H7 (cell line): ENCODE measurements around the gene CRACR2B. TPM values are rescaled to one million over a fixed set of nuclear protein-coding genes. Genes with fewer than 3 reads are reported as not detected.

Source experiments
- DNase-seq: peaks from one replicate; pipeline ENCODE4 v3.0.0; 2012
- H3K27me3 ChIP-seq: 2 replicates; pipeline ENCODE4 v1.6.0; 2011; ENCODE audit warnings: mild to moderate bottlenecking, low read length; ENCODE audit not compliant: control insufficient read depth, insufficient read depth
- H3K36me3 ChIP-seq: replicated peaks from 2 replicates; pipeline ENCODE4 v1.5.1; 2011; ENCODE audit warnings: low read length; ENCODE audit not compliant: control insufficient read depth, insufficient read depth
- H3K4me3 ChIP-seq: 2 replicates; pipeline ENCODE4 v1.5.1; 2011; ENCODE audit warnings: low read depth, mild to moderate bottlenecking, control low read depth, low read length, moderate library complexity; ENCODE audit not compliant: insufficient read depth
- total RNA-seq: library from RNA; depleted of rRNA; stranded (reverse); fragments of >200 nt; shearing (Covaris generic); gene quantifications from 2 replicates; pipeline ENCODE4 v1.2.3, GENCODE V29; 2014; rRNA removed

Gene CRACR2B
- 20.2 and 35.8 TPM in 2 replicates for total RNA-seq

GRCh38 chr11:827897-828192 is at the start of gene CRACR2B:
Gene CRACR2B (plus strand): TSS chr11:827919. CDS start chr11:828608, 689 bp downstream.
- Histone ChIP-seq H3K4me3 (peak within 1 kb of the TSS; percentile 52), H3K27me3 (peaks cover 53% of the 10 kb centered on the region), H3K36me3 (no peaks in the 10 kb centered on the region)
- no peak for DNase-seq

- DNase-seq, result no peak
- H3K36me3 ChIP-seq, result no peaks in the 10 kb centered on the region; the same call in none of the 2 replicates
- H3K27me3 ChIP-seq, result no peaks in the 10 kb centered on the region; the same call in 1 of the 2 replicates
- no peak overlapping the region for H3K4me3 ChIP-seq
These were observed 48.5 kb upstream of the CRACR2B start for GRCh38 chr11:778976-779954.

- no peak overlapping the region for H3K4me3 ChIP-seq
- DNase-seq, result no peak
- no peaks in the 10 kb centered on the region; the same call in none of the 2 replicates for H3K36me3 ChIP-seq
- H3K27me3 ChIP-seq, result no peaks in the 10 kb centered on the region; the same call in 1 of the 2 replicates
These were observed 47.7 kb upstream of the CRACR2B start for GRCh38 chr11:779955-780532.

GRCh38 chr11:782264-783174 is 45.2 kb upstream of the CRACR2B start:
- no peak for DNase-seq
- Histone ChIP-seq H3K36me3 (no peaks in the 10 kb centered on the region; the same call in none of the 2 replicates), H3K4me3 (no peak overlapping the region), H3K27me3 (no peaks in the 10 kb centered on the region; the same call in 1 of the 2 replicates)

- no peaks in the 10 kb centered on the region; the same call in 1 of the 2 replicates for H3K27me3 ChIP-seq
- DNase-seq, result peak; percentile 97
- H3K36me3 ChIP-seq, result no peaks in the 10 kb centered on the region; the same call in none of the 2 replicates
- no peak overlapping the region for H3K4me3 ChIP-seq
These were observed 44.1 kb upstream of the CRACR2B start for GRCh38 chr11:783581-784015.

GRCh38 chr11:786235-787083 is 41.3 kb upstream of the CRACR2B start:
- Histone ChIP-seq H3K27me3 (no peaks in the 10 kb centered on the region; the same call in 1 of the 2 replicates), H3K4me3 (no peak overlapping the region)

GRCh38 chr11:787084-787675 is 40.5 kb upstream of the CRACR2B start:
- H3K4me3 ChIP-seq, result no peak overlapping the region
- no peak for DNase-seq
- no peaks in the 10 kb centered on the region; the same call in 1 of the 2 replicates for H3K36me3 ChIP-seq
- H3K27me3 ChIP-seq, result no peaks in the 10 kb centered on the region; the same call in 1 of the 2 replicates

More at GRCh38 chr11:786235-787083, 41.3 kb upstream of the CRACR2B start:
- no peaks in the 10 kb centered on the region; the same call in 1 of the 2 replicates for H3K36me3 ChIP-seq
- no peak for DNase-seq

- Histone ChIP-seq H3K36me3 (no peaks in the 10 kb centered on the region; the same call in 1 of the 2 replicates), H3K4me3 (no peak overlapping the region), H3K27me3 (no peaks in the 10 kb centered on the region)
- DNase-seq, result no peak
These were observed 39.6 kb upstream of the CRACR2B start for GRCh38 chr11:788009-788640.

- H3K4me3 ChIP-seq, result no peak overlapping the region
- no peaks in the 10 kb centered on the region; the same call in none of the 2 replicates for H3K36me3 ChIP-seq
- no peaks in the 10 kb centered on the region for H3K27me3 ChIP-seq
- no peak for DNase-seq
These were observed 38.5 kb upstream of the CRACR2B start for GRCh38 chr11:788953-789940.

- H3K27me3 ChIP-seq, result no peaks in the 10 kb centered on the region
- H3K4me3 ChIP-seq, result peak within 1 kb of the TSS; percentile 10; the same call in 1 of the 2 replicates
- no peaks in the 10 kb centered on the region; the same call in none of the 2 replicates for H3K36me3 ChIP-seq
- peak; percentile 94 for DNase-seq
These were observed 37.8 kb upstream of the CRACR2B start, which contains the start of gene CEND1 for GRCh38 chr11:789943-790342. Gene CEND1 (minus strand): TSS chr11:790090. CDS start chr11:788576, 1,514 bp downstream.

GRCh38 chr11:790721-791564 is 36.8 kb upstream of the CRACR2B start:
- no peaks in the 10 kb centered on the region for H3K27me3 ChIP-seq
- peak; percentile 94 for DNase-seq
- no peak overlapping the region for H3K4me3 ChIP-seq

More at GRCh38 chr11:790721-791564, 36.8 kb upstream of the CRACR2B start:
- H3K36me3 ChIP-seq, result no peaks in the 10 kb centered on the region; the same call in none of the 2 replicates
